K562 (cell line): ENCODE results near the gene NDOR1. TPM values are rescaled to one million over a fixed set of nuclear protein-coding genes. Genes with fewer than 3 reads are reported as not detected.
A peak's percentile ranks its signal among the peaks of the same experiment; 100 is the strongest.

ENCODE experiments used
- AFF1 ChIP-seq, 2 experiments: fragments of 450-650 bp; IDR thresholded peaks; 2 replicates each; pipeline ENCODE4 v1.6.1; 2018; ENCODE audit warnings: mild to moderate bottlenecking in 2 of 2, low read depth in 1 of 2; ENCODE audit not compliant: partially characterized antibody in 2 of 2
- ATF1 ChIP-seq, 2 experiments: fragments of 450-650 bp in 1 of 2; IDR thresholded peaks; 2 replicates each; pipeline ENCODE4 v1.6.1; 2016; ENCODE audit warnings: missing compliant biosample characterization in 1 of 2, missing genetic modification characterization in 1 of 2
- BRD4 ChIP-seq: fragments of 200-600 bp; sonication (generic); IDR thresholded peaks from 2 replicates; pipeline ENCODE4 v1.6.1; 2017; ENCODE audit warnings: inconsistent platforms
- CBX3 ChIP-seq, 2 experiments: IDR thresholded peaks; 1 replicate in 1 of 2; 2 replicates in 1 of 2; pipeline ENCODE4 v1.6.1; 2012; ENCODE audit warnings: inconsistent platforms in 2 of 2, low read length in 2 of 2, borderline replicate concordance in 1 of 2, control low read depth in 1 of 2
- COPS2 ChIP-seq: fragments of 450-650 bp; conservative IDR thresholded peaks from 2 replicates; pipeline ENCODE4 v1.6.1; 2016; ENCODE audit warnings: mild to moderate bottlenecking, moderate library complexity
- EP300 ChIP-seq: IDR thresholded peaks from 2 replicates; pipeline ENCODE4 v1.6.1; 2012; ENCODE audit warnings: low read length, improper control_type of control experiment
- EP400 ChIP-seq: fragments of 450-650 bp; IDR thresholded peaks from 2 replicates; pipeline ENCODE4 v1.6.1; 2017; ENCODE audit warnings: antibody characterized with exemption, mild to moderate bottlenecking, moderate library complexity
- HSF4 ChIP-seq: fragments of 250-450 bp; sonication (Bioruptor Pico); IDR thresholded peaks from 2 replicates; pipeline ENCODE4 v2.1.2; 2022; ENCODE audit warnings: mild to moderate bottlenecking, moderate library complexity, borderline replicate concordance
- KDM2B ChIP-seq: fragments of 250-450 bp; sonication (Bioruptor Pico); IDR thresholded peaks from 2 replicates; pipeline ENCODE4 v1.8.0; 2021; ENCODE audit warnings: mild to moderate bottlenecking, moderate library complexity
- KLF16 ChIP-seq: IDR thresholded peaks from 2 replicates; pipeline ENCODE4 v1.6.1; 2016; ENCODE audit warnings: antibody characterized with exemption
- MCM2 ChIP-seq: fragments of 450-650 bp; IDR thresholded peaks from 2 replicates; pipeline ENCODE4 v1.6.1; 2017; ENCODE audit warnings: low read depth, mild to moderate bottlenecking
- MEIS2 ChIP-seq: fragments of 450-650 bp; IDR thresholded peaks from 2 replicates; pipeline ENCODE4 v1.6.1; 2014; ENCODE audit warnings: mild to moderate bottlenecking; ENCODE audit not compliant: partially characterized antibody
- NRF1 ChIP-seq, 2 experiments: fragments of 450-650 bp; IDR thresholded peaks in 1 of 2; conservative IDR thresholded peaks in 1 of 2; 2 replicates each; pipeline ENCODE4 v1.6.1; 2014; ENCODE audit warnings: mild to moderate bottlenecking in 2 of 2
- PHF20 ChIP-seq: fragments of 450-650 bp; IDR thresholded peaks from 2 replicates; pipeline ENCODE4 v1.6.1; 2018; ENCODE audit not compliant: partially characterized antibody
- POLR2B ChIP-seq: fragments of 450-650 bp; IDR thresholded peaks from 2 replicates; pipeline ENCODE4 v1.6.1; 2018; ENCODE audit warnings: low read depth; ENCODE audit not compliant: partially characterized antibody
- TFE3 ChIP-seq: fragments of 450-650 bp; formaldehyde crosslinking; IDR thresholded peaks from 2 replicates; pipeline ENCODE4 v1.4.0; 2020; ENCODE audit warnings: mild to moderate bottlenecking, mixed read lengths
- YY1 ChIP-seq, 3 experiments: IDR thresholded peaks; 2 replicates each; pipeline ENCODE4 v1.6.1; 2011; ENCODE audit warnings: low read length in 2 of 3, mild to moderate bottlenecking in 2 of 3, moderate library complexity in 2 of 3, borderline replicate concordance in 1 of 3, control low read depth in 1 of 3, low read depth in 1 of 3; ENCODE audit not compliant: insufficient read depth in 3 of 3, insufficient replicate concordance in 2 of 3, control insufficient read depth in 1 of 3, insufficient read length in 1 of 3; ENCODE audit errors: extremely low read depth in 1 of 3
- ZHX1 ChIP-seq: fragments of 150-350 bp; conservative IDR thresholded peaks from 2 replicates; pipeline ENCODE4 v1.6.1; 2014; ENCODE audit warnings: low read length
- ZKSCAN1 ChIP-seq: fragments of 150-350 bp; IDR thresholded peaks from 2 replicates; pipeline ENCODE4 v1.6.1; 2016; ENCODE audit warnings: low read depth, low read length
- ZNF121 ChIP-seq: sonication (generic); formaldehyde crosslinking; conservative IDR thresholded peaks from 2 replicates; pipeline ENCODE4 v1.8.0; 2022; ENCODE audit warnings: missing genetic modification reagents
- ZNF324 ChIP-seq: fragments of 250-450 bp; sonication (Bioruptor Pico); IDR thresholded peaks from 2 replicates; pipeline ENCODE4 v1.4.0; 2020; ENCODE audit warnings: mild to moderate bottlenecking
- polyA plus RNA-seq, 8 experiments: library from polyadenylated mRNA; depleted of rRNA in 4 of 8; stranded (reverse) in 5 of 8; unstranded in 3 of 8; fragments of >200 nt; fragmentation: Nextera tagmentation in 2 of 8; fragmentation: Illumina TruSeq in 1 of 8; extraction: Ambion mirVana in 2 of 8; extraction: Trizol in 1 of 8; gene quantifications; 2 replicates each; pipeline versions ENCODE4 v1.2.1 to v1.2.3, GENCODE V29; 2011 to 2014; ENCODE audit warnings: inconsistent platforms in 1 of 8, missing spikeins in 1 of 8
- total RNA-seq, 7 experiments: library from RNA; depleted of rRNA in 6 of 7; stranded (reverse); fragments of >200 nt in 6 of 7; fragmentation: Illumina TruSeq in 2 of 7; extraction: Trizol in 2 of 7; gene quantifications; 2 replicates each; pipeline versions ENCODE4 v1.2.1 to v1.2.3, GENCODE V29; 2011 to 2021; ENCODE audit warnings: low replicate concordance in 1 of 7

The NDOR1 gene
- total and polyA plus RNA-seq, 9 of the 15 experiments (the other 6 are each of a cell fraction or from before 2014, with no cell fraction given): 0.06 to 36.9 (median 6.9) TPM

GRCh38 chr9:137240841-137241489, 35.5 kb downstream of the NDOR1 start, which contains the start of gene TUBB4B (continued):
- no peak for TF ChIP-seq ZHX1
- no peak for TF ChIP-seq CBX3 (IDR thresholded peaks at IDR 0.05; ENCODE audit: borderline replicate concordance in 1 of 2, low read length in 2 of 2)
- no peak for TF ChIP-seq KDM2B
- TF ChIP-seq HSF4: no peak
- TF ChIP-seq KLF16: no peak
- TF ChIP-seq BRD4: no peak
- peak; percentile 30 for TF ChIP-seq ZKSCAN1
- TF ChIP-seq NRF1 (conservative IDR thresholded peaks at IDR 0.05 in 1 of 2, IDR thresholded peaks at IDR 0.05 in 1 of 2): peak; percentile 93 to 95
- peak; percentile 88 for TF ChIP-seq MEIS2
- no peak for TF ChIP-seq AFF1 (IDR thresholded peaks at IDR 0.05; ENCODE audit: low read depth in 1 of 2, partially characterized antibody in 2 of 2)
- TF ChIP-seq MCM2: no peak
- TF ChIP-seq EP300: no peak; the same call in none of the 2 replicates
- no peak for TF ChIP-seq COPS2
- TF ChIP-seq ATF1 (CRISPR knock-in tag; IDR thresholded peaks at IDR 0.05): no peak
- TF ChIP-seq ATF1 (tag; IDR thresholded peaks at IDR 0.05): peak; percentile 78
- no peak for TF ChIP-seq ZNF121 (CRISPR knock-in tag)
- TF ChIP-seq PHF20: no peak
- no peak for TF ChIP-seq EP400
- TF ChIP-seq TFE3 (CRISPR knock-in tag): no peak
- TF ChIP-seq ZNF324: no peak
- peak; percentile 49 to 93 (median 90) for TF ChIP-seq YY1 (IDR thresholded peaks at IDR 0.05; ENCODE audit: borderline replicate concordance in 1 of 3, control insufficient read depth in 1 of 3, extremely low read depth in 1 of 3, insufficient read depth in 3 of 3, insufficient read length in 1 of 3, insufficient replicate concordance in 2 of 3, low read depth in 1 of 3, low read length in 2 of 3)
- TF ChIP-seq POLR2B: peak; percentile 100
